MM.1S (cell line): ENCODE data around the gene BMF.

ENCODE experiments used
- CTCF ChIP-seq: fragments of 300-600 bp; sonication (generic); IDR thresholded peaks from 2 replicates; pipeline ENCODE4 v1.5.1; 2016; ENCODE audit warnings: antibody characterized with exemption, low read length, mixed read lengths
- EZH2 ChIP-seq: fragments of 300-600 bp; sonication (generic); optimal IDR thresholded peaks from 2 replicates; pipeline ENCODE3; 2017; ENCODE audit warnings: low read depth, mild to moderate bottlenecking, antibody characterized with exemption, low read length, mixed read lengths

GRCh38 chr15:40054855-40055575 is 53.7 kb downstream of the BMF start:
- TF ChIP-seq CTCF, result no peak
- TF ChIP-seq EZH2, result no peak
